Dermis blood vessel endothelial cell (primary cell): Measurements from ENCODE around the gene PLXDC1. TPM values are rescaled to one million over a fixed set of nuclear protein-coding genes. Genes with fewer than 3 reads are reported as not detected.
"Not testable (repeated sequence)": the region's sequence is repeated elsewhere in the genome, so short reads cannot be mapped to it uniquely, and the experiment has no call there.

Experiments used
- DNase-seq: peaks from one replicate; pipeline ENCODE4 v3.0.0; 2010
- total RNA-seq: library from RNA; depleted of rRNA; stranded (reverse); fragments of >200 nt; gene quantifications from 2 replicates; pipeline ENCODE4 v1.2.3, GENCODE V29; 2014

PLXDC1 gene
- total RNA-seq, 1 donor from 2014 or later, result not detected

DNA sequence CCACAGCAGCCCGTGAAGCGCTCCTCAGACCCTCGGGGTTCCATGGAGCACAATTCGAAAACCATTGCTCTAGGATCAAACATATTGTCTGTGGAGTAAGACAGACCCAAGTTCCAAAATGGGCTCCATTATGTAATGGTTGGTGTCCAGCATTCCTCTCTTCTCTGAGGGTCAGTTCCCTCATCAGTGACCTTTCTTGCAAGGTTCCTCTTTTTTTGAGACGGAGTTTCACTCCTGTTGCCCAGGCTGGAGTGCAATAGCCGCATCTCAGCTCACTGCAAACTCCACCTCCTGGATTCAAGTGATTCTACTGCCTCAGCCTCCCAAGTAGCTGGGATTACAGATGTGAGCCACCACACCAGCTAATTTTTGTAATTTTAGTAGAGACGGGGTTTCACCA lies 28.4 kb downstream of the PLXDC1 start:
- no peak for DNase-seq

DNA sequence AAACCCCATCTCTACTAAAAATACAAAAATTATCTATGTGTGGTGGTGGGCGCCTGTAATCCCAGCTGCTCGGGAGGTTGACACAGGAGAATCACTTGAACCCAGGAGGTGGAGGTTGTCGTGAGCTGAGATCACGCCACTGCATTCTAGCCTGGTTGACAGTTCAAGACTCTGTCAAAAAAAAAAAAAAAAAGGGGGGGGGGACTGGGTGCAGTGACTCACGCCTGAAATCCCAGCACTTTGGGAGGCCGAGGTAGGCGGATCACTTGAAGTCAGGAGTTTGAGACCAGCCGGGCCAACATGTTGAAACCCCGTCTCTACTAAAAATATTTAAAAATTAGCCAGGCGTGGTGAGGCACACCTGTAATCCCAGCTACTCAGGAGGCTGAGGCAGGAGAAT lies 29.5 kb downstream of the PLXDC1 start:
- not testable (repeated sequence) for DNase-seq

DNA sequence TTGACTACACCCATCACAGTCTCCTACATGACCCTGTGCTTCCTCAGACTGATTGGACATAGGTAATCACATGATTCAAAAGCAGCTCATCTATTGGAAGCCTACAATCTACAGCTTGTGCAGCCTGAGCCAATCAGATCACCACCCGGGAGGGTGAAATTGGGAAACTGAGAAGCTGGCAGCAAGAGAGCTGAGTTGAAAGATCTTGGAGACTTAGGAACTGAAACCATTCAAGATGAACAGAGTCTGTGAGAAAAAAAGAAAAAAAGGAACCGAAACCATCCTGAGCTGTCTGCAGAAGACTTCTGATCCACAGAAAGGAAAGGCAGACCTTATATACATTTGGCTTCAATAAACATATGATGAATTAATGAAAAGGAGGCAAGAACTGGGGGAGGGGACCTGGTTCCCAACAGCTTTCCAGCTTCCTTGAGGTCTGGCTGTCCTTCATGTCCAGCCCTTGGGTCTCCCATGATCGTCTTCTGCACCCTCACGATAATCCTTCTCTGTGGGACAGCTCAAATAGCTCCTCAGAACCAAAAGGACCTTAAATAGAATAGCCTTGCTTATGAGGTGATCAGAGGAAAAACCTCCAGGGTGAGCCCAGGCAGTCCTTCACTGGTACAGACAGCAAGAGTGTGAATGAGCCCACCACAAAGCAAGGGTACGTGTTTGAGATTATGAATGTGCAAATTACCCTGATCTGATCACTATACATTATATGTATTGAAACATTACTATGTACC lies 32.6 kb downstream of the PLXDC1 start:
- no peak for DNase-seq

DNA sequence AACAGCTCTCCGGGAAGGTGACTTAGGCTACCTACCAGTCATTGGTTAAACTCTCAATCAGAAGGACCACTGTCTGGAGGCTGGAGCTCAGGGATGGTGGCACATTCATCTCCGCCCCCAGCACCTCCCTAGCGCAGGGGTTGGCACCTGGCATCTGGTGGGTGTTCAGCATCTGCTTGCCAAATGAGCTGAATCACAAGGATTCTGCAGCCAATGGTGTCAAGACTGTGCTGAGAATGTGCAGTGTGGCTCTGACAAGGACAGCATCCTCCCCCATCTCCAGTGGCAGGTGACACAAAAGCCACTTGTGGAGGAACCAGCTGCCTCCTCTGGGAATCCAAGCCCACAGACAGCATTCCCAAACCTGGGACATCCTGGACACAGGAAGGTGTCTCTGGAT lies 35.2 kb downstream of the PLXDC1 start:
- no peak for DNase-seq

DNA sequence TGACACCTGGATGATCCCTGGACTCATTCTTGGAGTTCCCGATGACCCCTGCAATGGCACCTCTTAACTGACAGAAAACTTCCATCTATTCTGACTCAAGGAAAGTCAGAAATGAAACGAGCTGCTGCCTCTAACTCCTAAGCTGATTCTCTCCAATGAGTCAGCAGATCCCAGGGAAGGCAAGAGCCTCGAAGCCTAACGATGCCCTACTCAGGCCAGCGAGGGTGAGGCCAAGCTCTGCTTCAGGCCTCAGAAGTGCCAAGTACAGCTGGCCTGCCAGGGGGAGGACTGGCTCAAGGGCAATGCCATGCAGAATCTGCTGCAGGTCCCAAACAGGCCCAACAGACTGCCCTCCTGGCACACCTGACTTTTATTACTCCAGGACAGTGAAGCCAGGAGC lies 36.3 kb downstream of the PLXDC1 start:
- no peak for DNase-seq

GRCh38 chr17:39114723-39115122 lies 36.7 kb downstream of the PLXDC1 start:
- no peak for DNase-seq

DNA sequence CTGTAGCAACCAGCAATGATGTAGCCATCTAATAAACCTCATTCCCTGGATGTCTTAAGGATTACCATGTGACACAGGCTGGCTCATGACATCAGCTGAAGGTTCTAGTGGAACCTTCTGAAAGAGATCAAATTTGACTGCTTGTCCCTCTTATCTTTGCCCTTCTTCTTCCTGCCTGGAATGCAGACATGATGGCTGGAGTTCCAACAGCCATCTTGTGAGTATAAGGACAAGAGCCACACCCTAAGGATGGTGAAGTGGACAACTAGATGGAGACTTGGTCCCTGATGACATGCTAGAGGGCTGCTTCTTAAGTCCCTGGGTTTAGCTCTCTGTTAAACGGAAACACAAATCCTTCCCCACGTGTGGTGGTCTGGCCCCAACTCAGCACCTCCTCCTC lies 37.6 kb downstream of the PLXDC1 start:
- no peak for DNase-seq

GRCh38 chr17:39110435-39111136 lies 40.9 kb downstream of the PLXDC1 start:
- DNase-seq, result no peak

DNA sequence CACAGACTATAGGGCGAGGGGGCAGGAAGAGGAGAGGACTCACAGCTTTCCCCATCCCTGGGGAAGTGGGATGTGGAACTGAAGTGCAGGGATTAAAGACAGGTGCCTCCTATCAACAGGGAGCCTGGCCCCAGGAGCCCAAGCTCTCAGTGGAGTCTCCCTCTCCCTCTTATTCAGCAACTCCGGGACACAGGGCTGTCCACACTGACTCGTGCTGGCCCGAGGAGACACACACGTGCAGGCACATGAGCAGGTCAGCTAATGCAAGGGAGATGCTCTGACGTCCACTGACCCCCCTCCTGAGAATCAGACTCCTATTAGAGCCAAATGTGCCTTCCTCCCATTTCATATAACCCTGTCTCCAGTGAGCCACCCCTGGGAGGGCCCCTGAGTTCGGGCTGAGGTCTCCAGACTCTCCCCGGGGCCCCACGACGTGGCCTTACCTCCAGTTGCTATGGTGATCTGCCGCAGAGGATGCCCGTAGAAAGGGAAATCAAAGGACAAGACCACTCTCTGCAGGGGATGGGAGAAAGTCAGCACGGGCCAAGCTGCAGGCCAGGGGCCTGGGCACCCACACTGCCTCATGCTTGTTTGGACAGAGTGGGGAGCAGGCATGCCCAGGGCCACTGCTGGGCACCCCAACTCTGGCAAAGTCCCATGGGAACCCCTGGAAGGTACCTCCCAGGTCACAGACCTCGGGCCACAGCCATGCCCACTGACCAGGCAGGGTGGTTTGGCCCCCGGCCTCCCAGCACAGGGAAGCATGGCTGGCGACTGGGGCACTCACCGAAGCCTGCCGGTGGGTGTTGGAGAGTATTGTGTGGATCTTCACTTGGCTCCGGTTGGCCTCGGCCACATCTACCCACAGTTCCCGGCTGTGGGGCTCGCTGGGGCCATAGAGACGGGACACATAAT lies 42.7 kb downstream of the PLXDC1 start:
- DNase-seq, result no peak

- no peak for DNase-seq
Measured at GRCh38 chr17:39107973-39108372, 43.5 kb downstream of the PLXDC1 start.

DNA sequence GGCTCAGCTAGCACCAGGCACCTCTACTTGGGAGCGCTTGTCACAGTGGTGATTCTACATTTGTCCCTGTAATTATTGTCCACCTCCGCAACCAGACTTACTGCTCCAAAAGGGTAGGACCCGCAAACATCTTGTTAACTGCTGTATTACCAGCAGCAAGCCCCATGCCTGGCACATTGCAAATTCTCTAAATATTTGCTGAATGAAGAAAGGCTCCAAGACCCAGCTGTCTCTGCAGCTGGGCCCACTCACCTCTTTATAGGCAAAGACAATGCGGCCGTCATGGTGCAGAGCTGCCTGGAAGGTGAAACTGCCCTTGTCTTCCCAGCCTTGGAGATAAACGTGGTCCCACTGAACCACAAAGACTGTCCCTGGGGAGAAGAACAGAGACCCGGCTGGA lies 44.3 kb downstream of the PLXDC1 start:
- no peak for DNase-seq

DNA sequence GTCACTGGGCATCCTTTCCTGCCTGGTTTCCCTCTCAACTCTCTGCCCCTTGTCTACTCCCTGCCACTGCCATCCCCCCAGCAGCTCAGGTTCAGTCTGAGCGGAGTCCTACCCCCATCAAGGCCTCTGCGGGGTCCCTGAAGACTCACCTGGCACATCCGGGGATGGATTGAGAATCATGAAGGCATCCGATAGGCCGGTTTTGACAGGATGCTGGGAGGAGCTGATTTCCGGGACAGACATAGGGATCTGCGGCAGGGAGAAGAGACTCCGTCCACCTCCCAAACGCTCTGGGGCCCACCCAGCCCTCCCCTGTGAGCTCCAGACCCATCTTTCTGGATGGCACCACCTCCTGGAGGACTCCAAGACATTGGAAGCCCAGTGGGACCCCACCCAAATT lies 45.7 kb downstream of the PLXDC1 start:
- no peak for DNase-seq

- DNase-seq, result no peak
Measured at GRCh38 chr17:39104657-39105056, 46.8 kb downstream of the PLXDC1 start.

DNA sequence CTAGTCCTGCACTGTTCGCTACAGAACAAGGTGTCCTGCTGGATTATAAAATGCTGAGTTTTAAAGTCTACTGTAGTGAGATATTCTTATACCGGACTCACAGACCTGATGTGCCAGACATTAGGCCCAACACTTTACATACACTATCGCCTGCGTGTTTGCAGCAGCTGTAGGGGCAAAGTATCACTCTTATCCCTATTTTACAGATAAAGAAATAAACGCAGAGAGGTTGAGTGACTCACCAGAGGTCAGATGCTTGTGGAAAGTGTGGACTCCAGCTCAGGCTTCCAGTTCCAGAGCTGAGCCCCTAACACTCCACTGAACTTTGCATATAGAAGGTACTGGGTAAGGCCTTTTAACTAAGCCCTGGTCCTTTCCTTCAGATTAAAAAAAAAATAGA lies 47.4 kb downstream of the PLXDC1 start:
- DNase-seq, result no peak

DNA sequence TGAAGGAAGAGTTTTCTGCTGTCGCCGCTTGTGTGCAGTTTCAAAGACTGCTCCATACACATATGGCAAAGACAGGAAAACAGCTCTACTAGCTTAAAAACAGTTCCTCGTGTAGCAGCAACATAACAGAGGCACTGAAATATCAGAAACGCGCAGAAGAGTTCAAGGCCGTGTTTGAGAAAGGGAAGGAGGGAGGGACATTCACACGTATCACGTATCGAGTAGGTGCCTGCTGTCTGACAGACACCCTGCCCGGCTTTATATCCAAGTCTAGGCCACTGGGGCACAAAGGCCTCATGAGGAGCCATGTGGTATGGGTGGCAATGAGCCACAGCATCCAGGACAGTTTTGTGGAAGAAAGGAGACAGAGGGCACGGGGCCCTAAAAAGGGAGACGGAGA lies 50.3 kb downstream of the PLXDC1 start:
- no peak for DNase-seq

- no peak for DNase-seq
Measured at GRCh38 chr17:39100530-39100929, 50.9 kb downstream of the PLXDC1 start.

GRCh38 chr17:39099663-39100286 lies 51.7 kb downstream of the PLXDC1 start:
- DNase-seq, result no peak

GRCh38 chr17:39098588-39098987 lies 52.8 kb downstream of the PLXDC1 start:
- no peak for DNase-seq

DNA sequence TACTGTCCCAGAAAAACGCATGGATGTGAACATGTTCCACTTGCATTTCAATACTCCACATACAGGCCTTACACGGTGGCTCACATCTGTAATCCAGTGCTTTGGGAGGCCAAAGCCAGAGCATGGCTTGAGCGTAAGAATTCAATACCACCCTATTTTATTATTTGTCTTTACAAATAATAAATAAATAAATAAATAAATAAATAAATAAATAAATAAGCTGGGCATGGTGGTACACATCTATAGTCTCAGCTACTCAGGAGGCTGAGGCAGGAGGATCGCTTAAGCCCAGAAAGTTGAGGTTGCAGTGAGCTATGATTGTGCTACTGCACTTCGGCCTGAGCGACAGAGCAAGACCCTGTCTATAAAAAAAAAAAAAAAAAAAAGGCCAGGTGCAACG lies 53.9 kb downstream of the PLXDC1 start:
- DNase-seq, result no peak

GRCh38 chr17:39097150-39097519 lies 54.3 kb downstream of the PLXDC1 start:
- DNase-seq, result no peak

DNA sequence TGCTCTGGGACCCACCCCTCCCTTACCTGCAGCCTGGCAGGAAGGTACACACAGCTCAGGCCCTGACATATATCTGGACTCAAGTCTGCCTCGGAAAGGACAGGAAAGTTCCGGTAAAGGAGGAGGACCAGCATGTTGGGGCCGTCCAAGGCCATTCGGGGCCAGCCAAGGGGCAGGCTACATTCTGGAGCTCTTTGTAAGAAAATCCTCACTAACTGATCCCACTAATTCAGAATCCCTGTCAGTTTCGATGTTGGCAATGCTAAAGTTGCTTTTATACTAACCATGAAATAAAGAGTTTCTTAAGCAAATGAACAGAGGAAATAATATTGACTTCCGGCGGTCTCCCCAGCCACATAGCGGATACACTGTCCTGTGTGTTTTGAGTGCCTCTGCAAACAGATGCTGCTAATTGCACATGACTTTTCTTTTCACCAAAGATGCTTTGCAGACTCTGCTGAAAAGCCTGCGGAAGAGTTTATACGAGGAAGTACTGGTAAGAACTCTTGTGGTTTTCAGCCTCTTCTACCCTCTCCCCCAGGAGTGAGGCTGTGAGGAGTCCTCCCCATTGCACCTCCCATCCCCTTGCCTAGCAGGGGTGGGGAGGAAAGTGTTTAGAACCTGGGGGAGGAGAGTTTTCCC lies 54.8 kb downstream of the PLXDC1 start:
- DNase-seq, result no peak

GRCh38 chr17:39095309-39095686 lies 56.1 kb downstream of the PLXDC1 start:
- no peak for DNase-seq
